Fibroblast of lung (primary cell): Measurements from ENCODE around the gene SERPINB13.

Experiments used
- EZH2 ChIP-seq: IDR thresholded peaks from 2 replicates; pipeline ENCODE4 v1.5.1; 2012; ENCODE audit warnings: low read length, control low read depth, mild to moderate bottlenecking; ENCODE audit errors: missing control alignments
- TF ChIP-seq, protein P1 (sequence below), 2 donors: IDR thresholded peaks in 1 of 2; conservative IDR thresholded peaks in 1 of 2; 1 replicate in 1 of 2; 2 replicates in 1 of 2; pipeline ENCODE4 v1.5.1; 2011 to 2012; ENCODE audit warnings: low read length in 2 of 2, control low read depth in 1 of 2, inconsistent platforms in 1 of 2, low read depth in 1 of 2, mild to moderate bottlenecking in 1 of 2

DNA sequence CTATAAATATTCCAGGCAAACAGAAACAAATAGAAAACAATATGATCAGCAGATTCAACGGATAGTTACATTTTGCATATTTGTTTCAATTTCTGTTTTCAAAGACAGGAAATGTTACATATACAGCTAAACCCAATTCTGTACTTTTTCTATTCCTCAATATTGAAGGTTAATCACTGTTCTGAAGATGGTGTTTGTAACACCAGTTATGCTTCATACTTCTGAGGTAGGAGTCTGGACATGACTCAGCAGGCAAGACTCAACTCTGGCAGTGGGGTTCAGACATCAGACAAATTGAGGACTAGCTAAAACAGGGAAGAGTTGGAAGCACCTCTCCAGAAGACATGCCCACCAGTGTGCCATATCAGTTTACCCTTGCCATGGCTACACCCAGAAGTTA is 16.6 kb downstream of the SERPINB13 start:
- no peak for TF ChIP-seq EZH2
- TF ChIP-seq, protein P1, sequence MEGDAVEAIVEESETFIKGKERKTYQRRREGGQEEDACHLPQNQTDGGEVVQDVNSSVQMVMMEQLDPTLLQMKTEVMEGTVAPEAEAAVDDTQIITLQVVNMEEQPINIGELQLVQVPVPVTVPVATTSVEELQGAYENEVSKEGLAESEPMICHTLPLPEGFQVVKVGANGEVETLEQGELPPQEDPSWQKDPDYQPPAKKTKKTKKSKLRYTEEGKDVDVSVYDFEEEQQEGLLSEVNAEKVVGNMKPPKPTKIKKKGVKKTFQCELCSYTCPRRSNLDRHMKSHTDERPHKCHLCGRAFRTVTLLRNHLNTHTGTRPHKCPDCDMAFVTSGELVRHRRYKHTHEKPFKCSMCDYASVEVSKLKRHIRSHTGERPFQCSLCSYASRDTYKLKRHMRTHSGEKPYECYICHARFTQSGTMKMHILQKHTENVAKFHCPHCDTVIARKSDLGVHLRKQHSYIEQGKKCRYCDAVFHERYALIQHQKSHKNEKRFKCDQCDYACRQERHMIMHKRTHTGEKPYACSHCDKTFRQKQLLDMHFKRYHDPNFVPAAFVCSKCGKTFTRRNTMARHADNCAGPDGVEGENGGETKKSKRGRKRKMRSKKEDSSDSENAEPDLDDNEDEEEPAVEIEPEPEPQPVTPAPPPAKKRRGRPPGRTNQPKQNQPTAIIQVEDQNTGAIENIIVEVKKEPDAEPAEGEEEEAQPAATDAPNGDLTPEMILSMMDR (conservative IDR thresholded peaks at IDR 0.05 in 1 of 2, IDR thresholded peaks at IDR 0.05 in 1 of 2; ENCODE audit: low read depth in 1 of 2, low read length in 2 of 2): no peak
